Measurements from ENCODE around the gene RASEF.

GRCh38 chr9:83081010-83081409, 18.1 kb upstream of the RASEF start:
- TF ChIP-seq CTCF (conservative IDR thresholded peaks at IDR 0.05; ENCODE audit: low read depth, low read length) (no peak), EZH2 (IDR thresholded peaks at IDR 0.05; ENCODE audit: low read length, unreplicated experiment) (no peak)
